Endodermal cell (in vitro differentiated cells): ENCODE measurements around the gene RTP4. TPM values are rescaled to one million over a fixed set of nuclear protein-coding genes. Genes with fewer than 3 reads are reported as not detected.

ENCODE experiments used
- DNase-seq: peaks from one replicate; pipeline ENCODE4 v3.0.0-alpha.2; 2017
- H3K27ac ChIP-seq: 2 replicates; pipeline ENCODE4 v1.5.1; 2013; ENCODE audit warnings: mild to moderate bottlenecking, low read depth, low read length, moderate library complexity
- H3K27me3 ChIP-seq: 2 replicates; pipeline ENCODE4 v1.6.1; 2013; ENCODE audit warnings: mild to moderate bottlenecking, low read length, moderate library complexity; ENCODE audit not compliant: insufficient read depth, control insufficient read depth, poor library complexity, severe bottlenecking
- H3K36me3 ChIP-seq: 2 replicates; pipeline ENCODE4 v1.7.0; 2013; ENCODE audit warnings: mild to moderate bottlenecking, low read length, moderate library complexity; ENCODE audit not compliant: control insufficient read depth, insufficient read depth
- H3K4me1 ChIP-seq: one replicate; pipeline ENCODE4 v1.7.0; 2013; ENCODE audit warnings: low read length; ENCODE audit not compliant: control insufficient read depth, insufficient read depth
- H3K4me3 ChIP-seq: 2 replicates; pipeline ENCODE4 v1.5.1; 2013; ENCODE audit warnings: mild to moderate bottlenecking, low read length, moderate library complexity
- H3K9ac ChIP-seq: 2 replicates; pipeline ENCODE4 v1.6.1; 2013; ENCODE audit warnings: mild to moderate bottlenecking, low read length, moderate library complexity; ENCODE audit not compliant: poor library complexity, severe bottlenecking; ENCODE audit errors: extremely low read depth
- H3K9me3 ChIP-seq: 2 replicates; pipeline ENCODE4 v1.6.1; 2013; ENCODE audit warnings: mild to moderate bottlenecking, low read length, moderate library complexity; ENCODE audit not compliant: control insufficient read depth
- H3K27ac Mint-ChIP-seq: 2 replicates; pipeline ENCODE4 v1.8.0; 2020; ENCODE audit warnings: mixed read lengths
- H3K27me3 Mint-ChIP-seq: 2 replicates; pipeline ENCODE4 v1.8.0; 2021; ENCODE audit warnings: mild to moderate bottlenecking, mixed read lengths; ENCODE audit not compliant: insufficient read depth
- H3K36me3 Mint-ChIP-seq: 2 replicates; pipeline ENCODE4 v1.8.0; 2020; ENCODE audit warnings: low read depth, mixed read lengths
- H3K4me1 Mint-ChIP-seq: 2 replicates; pipeline ENCODE4 v1.8.0; 2020; ENCODE audit warnings: mixed read lengths
- H3K4me3 Mint-ChIP-seq: 2 replicates; pipeline ENCODE4 v1.8.0; 2020; ENCODE audit warnings: mild to moderate bottlenecking, moderate library complexity, mixed read lengths
- H3K9me3 Mint-ChIP-seq: 2 replicates; pipeline ENCODE4 v1.8.0; 2020; ENCODE audit warnings: mild to moderate bottlenecking, mixed read lengths
- WGBS, 2 experiments: methylation state at CpG; one replicate each; pipeline versions ENCODE4 v1.1.5 to v1.1.7; 2013; ENCODE audit warnings: missing lambda C conversion rate in 2 of 2, mixed read lengths in 1 of 2; ENCODE audit not compliant: insufficient coverage in 1 of 2, insufficient read length in 1 of 2; 5-methylcytosine and 5-hydroxymethylcytosine counted together
- total RNA-seq, 2 donors: library from RNA; stranded (reverse); fragmentation: NEBNext Ultra II Directional in 1 of 2; extraction: Animal tissue kit (Norgen Biotek cat#: 25700) in 1 of 2; gene quantifications; 2 replicates in 1 of 2; 3 replicates in 1 of 2; pipeline ENCODE4 v1.2.1, GENCODE V29; 2021
- TF ChIP-seq, protein P1 (sequence below): fragments of 200-600 bp; sonication (generic); conservative IDR thresholded peaks from 2 replicates; pipeline ENCODE4 v1.5.0; 2021; ENCODE audit warnings: antibody characterized with exemption, mild to moderate bottlenecking

RTP4 gene
- total RNA-seq, 2 donors from 2014 or later: not detected

DNA sequence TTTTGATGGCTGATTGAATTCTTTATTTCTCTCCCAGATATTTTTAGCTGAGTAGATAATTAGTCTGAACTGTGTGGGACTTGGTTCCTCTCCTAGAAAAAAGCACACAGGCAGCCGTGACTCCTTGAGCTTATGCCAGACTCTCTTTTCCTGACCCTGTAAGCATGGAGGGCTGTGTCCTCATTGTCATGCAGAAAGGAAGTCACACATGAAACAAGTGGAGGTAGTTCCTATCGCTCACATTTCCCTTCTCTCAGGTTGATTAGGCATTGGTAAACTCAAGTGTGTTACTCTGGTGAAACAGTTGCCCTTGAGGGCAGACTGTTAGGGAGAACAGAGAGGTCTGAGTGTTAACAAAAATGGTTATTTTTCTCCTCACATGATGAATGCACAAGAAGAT lies 6.3 kb upstream of the RTP4 start:
- no peaks in the 10 kb centered on the region for H3K36me3 Mint-ChIP-seq
- H3K27me3 ChIP-seq: no peaks in the 10 kb centered on the region
- no peak overlapping the region for H3K4me3 Mint-ChIP-seq
- peak overlapping the region; percentile 49 for H3K27ac Mint-ChIP-seq
- H3K27me3 Mint-ChIP-seq: no peaks in the 10 kb centered on the region
- H3K9ac ChIP-seq: no peak overlapping the region
- TF ChIP-seq, protein P1, sequence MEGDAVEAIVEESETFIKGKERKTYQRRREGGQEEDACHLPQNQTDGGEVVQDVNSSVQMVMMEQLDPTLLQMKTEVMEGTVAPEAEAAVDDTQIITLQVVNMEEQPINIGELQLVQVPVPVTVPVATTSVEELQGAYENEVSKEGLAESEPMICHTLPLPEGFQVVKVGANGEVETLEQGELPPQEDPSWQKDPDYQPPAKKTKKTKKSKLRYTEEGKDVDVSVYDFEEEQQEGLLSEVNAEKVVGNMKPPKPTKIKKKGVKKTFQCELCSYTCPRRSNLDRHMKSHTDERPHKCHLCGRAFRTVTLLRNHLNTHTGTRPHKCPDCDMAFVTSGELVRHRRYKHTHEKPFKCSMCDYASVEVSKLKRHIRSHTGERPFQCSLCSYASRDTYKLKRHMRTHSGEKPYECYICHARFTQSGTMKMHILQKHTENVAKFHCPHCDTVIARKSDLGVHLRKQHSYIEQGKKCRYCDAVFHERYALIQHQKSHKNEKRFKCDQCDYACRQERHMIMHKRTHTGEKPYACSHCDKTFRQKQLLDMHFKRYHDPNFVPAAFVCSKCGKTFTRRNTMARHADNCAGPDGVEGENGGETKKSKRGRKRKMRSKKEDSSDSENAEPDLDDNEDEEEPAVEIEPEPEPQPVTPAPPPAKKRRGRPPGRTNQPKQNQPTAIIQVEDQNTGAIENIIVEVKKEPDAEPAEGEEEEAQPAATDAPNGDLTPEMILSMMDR: no peak
- H3K4me1 ChIP-seq: peaks cover 35% of the 10 kb centered on the region
- H3K4me3 ChIP-seq: no peak overlapping the region
- peaks cover under 1% of the 10 kb centered on the region for H3K9me3 Mint-ChIP-seq
- DNase-seq: peak; percentile 71
- 26 to 38% methylated on average over 1 to 2 of the region's 2 CpGs for WGBS, 2 experiments
- H3K36me3 ChIP-seq: no peaks in the 10 kb centered on the region
- peaks cover 66% of the 10 kb centered on the region for H3K4me1 Mint-ChIP-seq
- no peak overlapping the region for H3K27ac ChIP-seq
- no peaks in the 10 kb centered on the region for H3K9me3 ChIP-seq

DNA sequence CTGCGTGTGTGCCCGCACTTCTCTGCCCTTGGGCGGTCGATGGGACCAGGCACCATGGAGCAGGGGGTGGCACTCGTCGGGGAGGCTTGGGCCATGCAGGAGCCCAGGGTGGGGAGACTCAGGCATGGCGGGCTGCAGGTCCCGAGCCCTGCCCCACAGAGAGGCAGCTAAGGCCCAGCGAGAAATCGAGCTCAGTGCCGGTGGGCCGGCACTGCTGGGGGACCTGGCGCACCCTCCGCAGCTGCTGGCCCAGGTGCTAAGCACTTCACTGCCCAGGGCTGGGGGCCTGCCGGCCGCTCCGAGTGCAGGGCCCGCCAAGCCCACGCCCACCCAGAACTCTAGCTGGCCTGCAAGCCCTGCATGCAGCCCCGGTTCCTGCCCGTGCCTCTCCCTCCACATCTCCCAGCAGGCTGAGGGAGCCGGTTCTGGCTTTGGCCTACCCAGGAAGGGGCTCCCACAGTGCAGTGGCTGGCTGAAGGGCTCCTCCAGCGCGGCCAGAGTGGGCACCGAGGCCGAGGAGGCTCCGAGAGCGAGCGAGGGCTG lies 553 bp upstream of the RTP4 start:
- WGBS, 2 experiments: 94 to 95% methylated on average over 12 to 29 of the region's 29 CpGs
- no peaks in the 10 kb centered on the region for H3K27me3 ChIP-seq
- H3K4me3 ChIP-seq: no peak overlapping the region
- Mint-ChIP-seq H3K9me3 (peaks cover 5% of the 10 kb centered on the region), H3K4me3 (no peak overlapping the region), H3K36me3 (no peaks in the 10 kb centered on the region), H3K27ac (no peak overlapping the region), H3K27me3 (no peaks in the 10 kb centered on the region), H3K4me1 (peaks cover 39% of the 10 kb centered on the region)
- H3K9ac ChIP-seq: no peak overlapping the region
- H3K27ac ChIP-seq: no peak overlapping the region
- no peak for DNase-seq
- no peaks in the 10 kb centered on the region for H3K9me3 ChIP-seq
- H3K36me3 ChIP-seq: no peaks in the 10 kb centered on the region
- TF ChIP-seq, protein P1: no peak
- H3K4me1 ChIP-seq: peaks cover 19% of the 10 kb centered on the region

DNA sequence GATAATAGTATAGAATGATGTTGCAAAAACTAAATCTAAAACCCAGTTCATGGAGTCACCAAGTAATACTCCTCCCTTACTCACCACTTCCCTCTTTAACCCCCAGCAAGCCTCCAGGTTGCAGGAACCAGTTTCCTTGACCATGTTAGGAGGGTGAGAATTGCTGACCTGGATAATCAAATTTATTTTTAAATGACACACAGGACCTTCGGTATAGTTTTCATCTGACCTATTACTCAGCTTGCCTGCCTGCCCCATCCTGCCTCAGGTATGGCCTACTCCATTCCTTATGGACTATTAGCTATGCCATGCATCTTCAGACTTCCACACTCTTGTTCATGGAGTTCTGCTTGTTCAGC lies 883 bp downstream of the RTP4 start:
- Mint-ChIP-seq H3K4me3 (no peak overlapping the region), H3K27ac (no peak overlapping the region), H3K4me1 (peaks cover 24% of the 10 kb centered on the region), H3K27me3 (no peaks in the 10 kb centered on the region), H3K9me3 (peaks cover 5% of the 10 kb centered on the region), H3K36me3 (no peaks in the 10 kb centered on the region)
- no peaks in the 10 kb centered on the region for H3K27me3 ChIP-seq
- no peak overlapping the region for H3K9ac ChIP-seq
- H3K27ac ChIP-seq: no peak overlapping the region
- 94 to 100% methylated on average over 1 of the region's 1 CpG for WGBS, 2 experiments
- peaks cover 7% of the 10 kb centered on the region for H3K4me1 ChIP-seq
- H3K4me3 ChIP-seq: no peak overlapping the region
- H3K9me3 ChIP-seq: no peaks in the 10 kb centered on the region
- TF ChIP-seq, protein P1: no peak
- no peaks in the 10 kb centered on the region for H3K36me3 ChIP-seq
- DNase-seq: no peak
